GM18505 (cell line): Measurements from ENCODE around the gene SELENOT.
A peak's percentile ranks its signal among the peaks of the same experiment; 100 is the strongest.
"Not testable (repeated sequence)": the region's sequence is repeated elsewhere in the genome, so short reads cannot be mapped to it uniquely, and the experiment has no call there.

Experiments
- ATAC-seq: cut with Tn5 transposase; IDR thresholded peaks from one replicate; pipeline ENCODE4 v1.9.1; 2021; ENCODE audit not compliant: unreplicated experiment
- POLR2A ChIP-seq: IDR thresholded peaks from 4 replicates; pipeline ENCODE4 v1.6.1; 2011; ENCODE audit warnings: borderline replicate concordance; ENCODE audit not compliant: insufficient read depth, insufficient read length; ENCODE audit errors: extremely low read depth

Gene SELENOT

DNA sequence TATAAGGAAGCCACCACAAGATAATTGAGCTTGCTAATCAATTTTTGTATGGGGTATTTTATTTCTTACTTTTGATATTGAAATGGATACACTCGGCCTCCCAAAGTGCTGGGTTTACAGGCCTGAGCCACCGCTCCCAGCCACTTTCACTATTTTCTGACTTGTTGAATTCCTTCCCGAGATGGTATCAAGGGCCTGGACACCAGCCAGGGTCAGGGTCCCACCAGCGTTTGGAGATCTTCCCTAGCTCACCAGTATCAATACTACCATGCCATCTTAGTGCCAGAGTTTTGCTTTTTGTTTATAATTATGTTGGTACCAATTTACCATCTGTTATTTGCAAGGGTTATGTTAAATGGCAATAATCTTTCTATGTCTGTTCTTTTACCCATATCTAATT lies 5.5 kb upstream of the SELENOT start:
- ATAC-seq: no peak
- no peak for TF ChIP-seq POLR2A

DNA sequence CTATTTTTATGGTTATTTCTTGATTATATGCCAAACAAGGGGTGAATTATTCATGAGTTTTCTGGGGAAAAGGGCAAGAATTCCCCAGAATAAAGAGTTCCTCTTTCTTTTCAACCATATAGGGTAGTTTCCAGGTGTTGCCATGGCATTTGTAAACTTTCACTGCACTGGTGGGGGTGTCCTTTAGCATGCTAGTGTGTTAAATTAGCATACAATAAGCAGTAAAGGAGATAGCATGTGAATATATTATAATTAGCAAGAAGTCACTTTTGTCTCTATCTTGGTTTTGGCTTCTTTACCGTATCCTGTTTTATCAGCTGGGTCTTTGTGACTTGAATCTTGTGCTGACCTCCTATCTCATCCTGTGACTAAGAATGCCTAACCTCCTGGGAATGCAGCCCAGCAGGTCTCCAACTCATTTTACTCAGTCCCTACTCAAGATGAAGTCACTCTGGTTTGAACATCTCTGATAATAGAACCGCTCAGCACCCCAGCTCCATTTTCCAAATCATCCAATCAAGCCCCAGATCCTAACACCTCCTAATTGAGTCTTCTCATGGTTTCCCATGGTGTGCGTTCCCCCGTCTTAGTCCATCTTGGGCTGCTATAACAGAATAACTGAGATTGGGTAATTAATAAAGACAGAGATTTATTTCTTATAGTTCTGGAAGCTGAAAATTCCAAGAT lies 3.4 kb upstream of the SELENOT start:
- no peak for TF ChIP-seq POLR2A
- ATAC-seq: no peak

DNA sequence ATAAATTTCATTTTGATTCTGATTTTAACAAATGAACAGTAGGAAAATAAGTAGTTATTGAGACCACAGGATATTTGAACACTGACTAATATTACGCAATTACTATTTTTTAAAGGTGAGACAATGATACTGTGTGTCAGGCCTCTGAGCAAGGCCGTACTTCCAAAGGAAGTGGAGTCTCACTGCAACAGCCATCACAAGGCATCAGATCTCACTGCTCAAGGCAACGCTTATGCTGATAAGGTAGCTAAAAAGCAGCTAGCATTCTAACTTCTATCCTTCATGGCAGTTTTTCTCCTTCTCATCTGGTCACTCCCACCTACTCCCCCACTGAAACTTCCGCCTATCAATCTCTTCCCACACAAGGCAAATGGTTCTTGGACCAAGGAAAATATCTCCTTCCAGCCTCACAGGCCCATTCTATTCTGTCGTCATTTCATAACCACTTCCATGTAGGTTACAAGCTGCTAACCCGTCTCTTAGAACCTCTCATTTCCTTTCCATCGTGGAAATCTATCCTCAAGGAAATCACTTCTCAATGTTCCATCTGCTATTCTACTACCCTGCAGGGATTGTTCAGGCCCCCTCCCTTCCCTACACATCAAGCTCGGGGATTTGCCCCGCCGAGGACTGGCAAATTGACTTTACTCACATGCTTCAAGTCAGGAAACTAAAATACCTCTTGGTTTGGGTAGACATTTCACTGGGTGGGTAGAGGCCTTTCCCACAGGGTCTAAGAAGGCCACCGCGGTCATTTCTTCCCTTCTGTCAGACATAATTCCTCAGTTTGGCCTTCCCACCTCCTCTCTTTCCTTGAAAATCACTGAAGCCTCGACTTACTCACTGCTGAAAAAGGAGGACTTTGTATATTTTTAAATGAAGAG lies 2.2 kb upstream of the SELENOT start:
- ATAC-seq: not testable (repeated sequence)
- peak; percentile 20 for TF ChIP-seq POLR2A

DNA sequence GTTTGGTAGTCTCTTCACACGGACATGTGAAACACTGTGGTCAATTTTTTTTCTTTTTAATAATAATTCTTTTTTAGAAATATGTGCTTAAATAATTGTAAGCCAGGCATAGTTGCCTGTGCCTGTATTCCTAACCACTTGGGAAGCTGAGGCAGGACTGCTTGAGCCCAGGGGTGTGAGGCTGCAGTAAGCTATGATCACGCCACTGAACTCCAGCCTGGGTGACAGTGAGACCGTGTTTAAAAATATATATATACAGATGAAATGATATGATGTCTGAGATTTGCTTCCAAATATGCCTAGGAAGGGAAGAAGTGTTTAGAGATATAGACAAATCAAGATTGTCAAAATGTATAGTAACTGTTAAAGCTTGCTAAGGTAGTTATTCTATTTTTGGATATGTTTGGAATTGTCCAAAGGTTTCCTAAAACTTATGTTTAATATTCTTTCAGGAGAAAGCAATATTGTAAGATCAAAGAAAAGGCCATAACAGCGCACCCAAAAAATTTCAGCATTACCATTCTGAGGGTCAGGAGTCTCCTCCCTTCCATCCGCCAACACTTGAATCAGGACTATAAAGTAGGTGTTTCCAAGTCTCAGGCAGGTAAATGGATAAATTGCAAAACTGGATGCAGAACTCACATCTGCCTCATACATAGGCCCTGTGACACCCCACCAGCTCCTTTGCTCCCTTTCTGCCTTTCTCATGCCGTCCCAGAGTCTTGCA lies 532 bp upstream of the SELENOT start:
- no peak for TF ChIP-seq POLR2A
- ATAC-seq: peak; percentile 6

DNA sequence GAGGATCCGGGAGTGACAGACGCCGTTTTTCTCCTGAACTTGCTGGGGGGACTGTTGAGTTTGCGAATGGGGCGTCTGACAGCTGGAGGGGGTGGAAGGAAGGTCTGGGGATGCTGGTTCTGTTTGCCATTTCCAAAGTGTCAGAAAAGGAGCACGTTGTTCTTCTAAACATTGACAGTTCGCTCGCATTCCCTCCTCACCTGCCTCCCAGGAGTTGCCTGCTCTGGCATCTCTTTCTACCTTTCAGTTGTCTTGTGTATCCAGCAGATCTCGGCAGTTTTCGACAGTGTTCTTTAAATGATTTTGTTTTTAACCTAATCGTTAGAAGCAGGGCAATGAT lies 829 bp downstream of the SELENOT start:
- no peak for ATAC-seq
- TF ChIP-seq POLR2A: no peak

DNA sequence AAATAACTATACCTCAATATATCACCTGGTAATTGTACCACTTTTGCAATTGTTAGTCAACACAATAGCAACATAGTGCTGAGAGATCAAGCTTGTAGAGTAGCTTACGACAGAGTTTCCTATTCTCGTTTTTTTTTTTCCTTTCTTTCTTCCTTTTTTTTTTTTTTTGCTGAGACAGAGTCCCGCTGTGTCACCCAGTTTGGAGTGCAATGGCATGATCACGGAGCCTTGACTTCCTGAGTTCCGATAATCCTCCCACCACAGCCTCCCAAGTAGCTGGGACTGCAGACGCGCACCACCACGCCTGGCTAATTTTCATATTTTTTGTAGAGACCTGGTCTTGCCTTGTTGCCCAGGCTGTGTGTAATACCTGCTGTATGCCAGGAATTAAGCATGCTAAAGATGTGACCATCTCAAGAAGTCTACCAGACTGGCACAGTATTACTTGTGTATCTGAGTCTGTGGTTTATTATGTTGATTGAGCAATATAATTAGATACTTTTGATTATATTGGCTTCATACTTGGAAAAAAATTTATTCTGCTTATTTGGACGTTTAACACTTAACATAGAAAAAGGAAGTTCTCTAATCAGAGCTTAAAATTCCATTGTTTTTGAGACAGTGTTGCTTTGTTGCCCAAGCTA lies 3.0 kb downstream of the SELENOT start:
- no peak for ATAC-seq
- TF ChIP-seq POLR2A: no peak

DNA sequence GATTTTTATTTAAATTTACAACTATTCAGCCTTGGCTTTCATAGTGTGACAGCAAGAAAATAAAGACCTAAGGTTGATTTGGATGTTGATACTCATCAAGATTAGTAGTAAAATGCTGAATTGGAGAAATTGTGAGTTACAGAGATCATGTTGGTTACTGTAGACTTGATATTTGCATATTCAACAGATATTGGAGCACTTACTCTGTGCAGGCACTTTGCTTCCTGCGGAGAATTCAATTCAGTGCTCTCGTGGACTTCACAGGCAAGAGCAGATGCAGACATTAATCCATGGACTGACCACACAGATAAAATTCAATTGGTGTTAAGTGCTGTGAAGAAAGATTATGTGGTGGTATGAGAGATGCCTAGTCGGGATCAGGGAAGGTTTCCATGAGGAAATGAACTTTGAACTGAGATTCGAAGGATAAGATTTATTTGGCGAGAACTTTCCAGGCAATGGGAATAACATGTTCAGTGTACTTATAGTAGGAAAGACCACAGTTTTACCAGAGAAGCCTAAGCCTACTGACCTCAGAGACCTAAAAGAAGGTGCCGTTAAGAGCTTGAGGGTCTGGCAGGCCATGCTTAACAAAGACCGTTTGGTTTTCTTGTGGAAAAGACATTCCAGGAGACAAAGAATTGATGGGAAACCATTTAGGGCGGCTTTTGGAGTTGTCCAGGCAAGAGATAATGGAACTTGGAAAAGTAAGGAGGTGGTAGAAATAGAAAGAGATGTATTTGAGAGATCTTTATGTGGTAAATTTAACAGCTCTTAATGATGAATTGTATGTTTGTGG lies 4.3 kb downstream of the SELENOT start:
- TF ChIP-seq POLR2A: no peak
- ATAC-seq: no peak

DNA sequence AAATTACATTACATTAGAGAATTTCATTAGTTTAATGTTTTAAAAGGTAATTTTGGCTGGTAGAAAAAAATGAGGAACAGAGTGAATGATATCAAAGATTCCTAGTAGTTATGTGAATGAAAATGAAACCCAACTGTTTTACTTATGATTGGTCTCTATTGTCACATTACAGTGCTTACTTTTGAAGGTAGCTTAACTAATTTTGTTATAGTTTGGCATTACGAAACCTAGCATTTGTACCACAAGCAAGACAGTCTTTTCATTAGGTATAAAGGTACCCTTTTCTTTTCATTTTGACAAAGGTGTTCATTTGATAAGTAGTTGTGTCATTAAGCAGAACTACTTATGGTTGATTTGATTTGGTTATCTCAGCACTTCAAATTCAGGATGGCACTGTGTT lies 6.9 kb downstream of the SELENOT start:
- TF ChIP-seq POLR2A: no peak
- no peak for ATAC-seq

DNA sequence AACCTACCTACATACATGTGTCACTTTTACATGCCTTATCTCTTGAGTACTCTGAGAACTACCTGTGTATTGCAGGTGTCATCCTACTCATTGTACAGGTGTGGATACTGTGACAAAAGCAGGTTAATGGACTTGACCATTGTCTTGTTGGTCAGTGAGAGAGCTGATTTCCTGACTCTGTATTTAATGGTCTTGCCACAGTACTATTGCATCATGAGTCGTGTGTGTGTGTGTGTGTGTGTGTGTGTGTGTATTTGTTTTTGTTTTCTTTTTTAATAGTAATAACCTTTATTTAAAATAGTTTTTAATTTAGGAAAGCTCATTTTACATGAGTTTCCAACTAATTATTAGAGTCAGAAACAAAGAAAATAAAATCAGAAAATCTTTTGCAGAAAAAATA lies 7.7 kb downstream of the SELENOT start:
- no peak for TF ChIP-seq POLR2A

DNA sequence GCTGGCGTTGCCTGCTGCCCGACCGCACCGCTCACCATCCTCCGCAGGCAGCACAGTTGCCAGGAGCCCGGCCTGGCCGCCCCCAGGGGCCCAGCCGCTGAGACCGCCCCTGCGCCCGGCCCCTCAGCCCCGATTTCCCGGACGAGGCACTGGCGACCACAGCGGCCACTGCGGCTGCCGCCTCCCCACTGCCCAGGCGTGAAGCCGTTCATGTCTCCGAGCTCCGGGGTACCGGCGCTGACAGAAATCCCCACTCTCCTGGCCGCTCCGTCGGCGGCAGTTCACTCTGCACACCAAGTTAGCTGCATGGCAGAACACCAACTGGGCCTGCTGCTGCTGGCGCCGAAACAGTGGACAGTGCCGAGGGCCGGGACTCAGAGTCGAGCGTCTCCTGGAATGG lies 8.5 kb downstream of the SELENOT start:
- ATAC-seq: no peak
- no peak for TF ChIP-seq POLR2A

More for the DNA sequence above, 7.7 kb downstream of the SELENOT start:
- no peak for ATAC-seq

DNA sequence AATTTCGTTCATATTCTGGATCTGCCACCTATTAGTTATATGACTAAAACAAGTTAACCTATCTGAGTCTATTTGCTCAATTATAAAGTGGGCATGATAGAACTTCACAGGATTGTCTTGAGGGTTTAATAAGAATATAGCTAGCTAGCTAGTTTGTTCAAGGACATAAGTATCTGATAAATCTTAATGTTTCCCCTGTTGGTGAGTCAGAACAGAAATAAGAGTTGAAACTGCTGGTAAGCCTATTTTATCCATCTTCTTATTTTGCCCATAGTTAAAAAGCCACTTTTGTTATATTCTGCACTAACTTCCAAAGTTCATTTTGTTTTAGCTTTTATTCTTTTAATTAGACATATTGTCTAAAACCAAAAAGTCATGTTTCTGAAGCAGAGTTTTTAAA lies 9.4 kb downstream of the SELENOT start:
- no peak for TF ChIP-seq POLR2A

DNA sequence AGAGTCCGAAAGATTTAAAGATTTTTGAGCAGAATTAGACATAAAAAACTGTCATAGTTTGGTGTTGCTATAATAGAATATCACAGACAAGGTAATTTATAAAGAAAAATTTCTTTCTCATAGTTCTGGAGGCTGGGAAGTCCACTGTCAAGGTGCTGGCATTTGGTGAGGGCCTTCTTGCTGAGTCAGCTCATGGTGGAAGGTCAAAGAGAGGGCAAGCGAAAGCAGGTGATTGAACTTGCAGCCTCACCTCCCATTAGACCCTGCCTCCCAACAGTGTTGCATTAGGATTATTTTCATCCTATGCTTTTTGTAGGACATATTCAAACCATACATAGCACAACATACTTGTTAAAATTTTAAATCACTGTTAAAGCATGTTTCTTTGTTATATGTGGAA lies 9.9 kb downstream of the SELENOT start:
- ATAC-seq: no peak
- no peak for TF ChIP-seq POLR2A

More for the DNA sequence above, 9.4 kb downstream of the SELENOT start:
- ATAC-seq: no peak
